Left ventricle myocardium superior (tissue), 1 donor: Measurements from ENCODE around the gene FAM13A. TPM values are rescaled to one million over a fixed set of nuclear protein-coding genes. Genes with fewer than 3 reads are reported as not detected.
"Not testable (repeated sequence)": the region's sequence is repeated elsewhere in the genome, so short reads cannot be mapped to it uniquely, and the experiment has no call there.

ENCODE experiments used
- ATAC-seq: fragments of 200-7000 bp; cut with Tn5 transposase; one replicate; pipeline ENCODE4 v1.9.1; 2020; ENCODE audit warnings: mild to moderate bottlenecking, moderate library complexity
- DNase-seq: peaks from one replicate; pipeline ENCODE4 v3.0.0-alpha.2; 2020
- intact Hi-C: fragments of 100-400 bp; cut with micrococcal nuclease; formaldehyde crosslinking; loops from one replicate; pipeline ENCODE4 v1.11.0; 2022
- total RNA-seq: library from RNA; stranded (reverse); fragmentation: NEBNext Ultra II Directional; extraction: Animal tissue kit (Norgen Biotek cat#: 25700); gene quantifications from one replicate; pipeline ENCODE4 v1.2.1, GENCODE V29; 2021
- donor health status: DM: no; HTN: yes; CAD: no; lungs with severe emphysema.

FAM13A gene
- total RNA-seq, 1 donor from 2014 or later: 13.7 TPM

DNA sequence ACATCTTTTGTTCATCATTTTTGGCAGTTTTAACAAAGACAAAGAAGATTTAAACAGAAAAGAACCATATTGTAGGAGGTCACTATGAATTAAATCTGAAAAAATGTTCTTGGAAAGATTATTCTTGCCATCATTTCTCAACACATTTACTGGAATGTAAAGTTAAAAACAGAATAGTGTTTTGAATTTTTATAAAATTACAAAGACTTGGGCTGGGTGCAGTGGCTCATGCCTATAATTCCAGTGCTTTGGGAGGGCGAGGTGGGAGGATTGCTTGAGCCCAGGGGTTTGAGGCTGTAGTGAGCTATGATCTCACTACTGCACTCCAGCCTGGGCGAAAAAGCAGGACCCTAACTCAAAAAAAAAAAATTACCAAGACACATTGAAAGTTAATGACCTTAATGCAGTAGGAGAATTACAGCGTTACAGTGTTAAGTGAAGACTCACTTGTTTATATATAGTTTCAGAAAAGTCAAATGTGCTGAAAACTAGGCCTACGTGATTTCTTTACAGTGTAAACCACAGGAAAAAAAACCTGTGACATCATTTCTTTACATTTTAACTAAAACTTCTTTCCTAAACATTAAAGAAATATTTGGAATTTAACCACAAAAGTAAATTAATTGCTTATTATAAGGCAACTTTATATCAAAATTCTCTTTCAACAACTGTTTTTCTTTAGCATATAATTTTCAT, 7.9 kb downstream of the FAM13A start:
- intact Hi-C loops: no loop called here
- ATAC-seq: no peak
- no peak for DNase-seq

DNA sequence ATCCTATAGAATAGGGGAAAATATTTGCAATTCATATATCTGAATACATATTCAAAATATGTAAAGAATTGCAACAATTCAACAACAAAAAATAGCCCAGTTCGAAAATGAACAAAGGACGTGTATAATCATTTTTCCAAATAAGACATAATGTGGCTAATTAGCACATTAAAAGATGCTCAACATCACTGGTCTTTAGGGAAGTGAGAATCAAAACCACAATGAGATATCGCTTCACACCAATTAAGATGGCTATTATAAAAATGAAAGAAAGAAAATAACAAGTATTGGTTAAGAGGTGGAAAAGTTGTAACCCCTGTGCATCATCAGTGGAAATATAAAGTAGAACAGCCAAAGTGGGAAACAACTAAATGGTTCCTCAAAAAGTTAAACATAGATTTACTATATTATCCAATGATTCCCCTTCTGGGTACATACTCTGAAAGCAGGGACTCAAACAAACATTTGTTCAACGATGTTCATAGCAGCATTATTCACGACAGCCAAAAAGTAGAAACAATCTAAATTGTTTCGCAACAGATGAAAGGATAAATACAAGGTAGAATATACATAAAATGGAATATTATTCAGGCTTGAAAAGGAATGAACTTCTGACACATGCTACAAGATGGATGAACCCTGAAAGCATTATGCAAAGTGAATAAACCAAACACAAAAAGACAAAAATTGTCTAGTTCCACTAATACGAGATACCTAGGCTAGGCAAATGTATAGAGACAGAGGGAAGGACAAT, 12.7 kb downstream of the FAM13A start:
- DNase-seq (no peak), ATAC-seq (no peak)
- intact Hi-C loops: no loop called here

DNA sequence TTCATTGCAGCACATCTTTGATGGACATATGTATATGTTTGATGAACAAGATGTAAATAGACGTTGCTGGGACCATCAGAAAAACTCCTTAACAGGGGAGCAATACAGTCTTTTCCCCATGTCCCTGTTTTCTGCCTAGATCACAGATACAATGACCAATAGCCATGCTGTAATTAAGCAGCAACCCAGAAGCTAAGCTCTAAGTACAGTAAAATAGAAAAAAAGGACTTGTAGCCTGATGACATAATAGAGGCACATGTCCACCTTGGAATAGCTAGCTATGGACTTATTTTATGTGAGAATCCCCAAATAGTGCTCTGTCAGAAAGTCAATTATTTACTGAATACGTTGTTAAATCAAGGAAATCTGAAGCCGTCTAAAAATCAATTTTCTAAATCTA, 14.9 kb downstream of the FAM13A start:
- DNase-seq: no peak
- no peak for ATAC-seq
- intact Hi-C loops: no loop called here

DNA sequence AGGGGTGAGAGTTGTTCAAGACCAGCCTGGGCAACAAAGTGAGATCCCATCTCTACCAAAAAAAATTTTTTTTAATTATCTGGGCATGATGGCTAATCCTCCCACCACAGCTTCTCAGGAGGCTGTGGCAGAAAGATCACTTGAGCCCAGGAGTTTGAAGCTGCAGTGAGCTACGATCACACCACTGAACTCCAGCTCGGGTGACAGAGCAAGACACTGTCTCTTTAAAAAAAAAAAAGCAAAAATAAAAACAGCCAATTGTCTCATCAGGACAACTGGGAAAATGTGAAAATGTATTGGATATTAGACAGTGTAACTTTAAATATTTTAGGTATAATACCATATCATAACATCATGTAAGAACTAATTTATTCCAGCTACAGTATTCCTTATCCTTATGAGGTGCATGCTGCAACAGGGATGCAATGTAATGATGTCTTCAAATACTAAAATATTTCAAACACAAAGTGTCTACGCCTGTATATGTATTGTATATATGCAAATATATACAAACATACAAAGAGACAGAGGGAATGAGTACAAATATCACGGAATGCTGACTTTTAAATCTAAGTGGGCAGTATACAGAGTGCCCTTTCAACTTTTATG, 17.2 kb downstream of the FAM13A start:
- ATAC-seq: no peak
- intact Hi-C loops: no loop called here
- DNase-seq: no peak

DNA sequence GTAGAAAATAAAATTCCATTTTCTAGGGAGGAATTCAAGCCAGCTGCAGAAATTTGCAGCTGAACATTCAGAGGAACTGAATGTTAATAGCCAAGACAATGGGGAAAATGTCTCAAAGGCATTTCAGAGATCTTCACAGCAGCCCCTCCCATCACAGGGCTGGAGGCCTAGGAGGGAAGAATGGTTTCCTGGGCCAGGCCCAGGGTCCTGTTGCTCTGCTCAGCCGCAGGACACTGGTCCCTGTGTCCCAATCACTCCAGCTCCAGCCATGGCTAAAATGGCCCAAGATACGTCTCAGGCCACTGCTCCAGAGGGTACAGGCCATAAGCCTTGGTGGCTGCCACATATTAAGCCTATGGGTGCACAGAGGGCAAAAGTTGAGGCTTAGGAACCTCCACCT, 20.4 kb downstream of the FAM13A start:
- no peak for DNase-seq
- no peak for ATAC-seq
- intact Hi-C loops: no loop called here

DNA sequence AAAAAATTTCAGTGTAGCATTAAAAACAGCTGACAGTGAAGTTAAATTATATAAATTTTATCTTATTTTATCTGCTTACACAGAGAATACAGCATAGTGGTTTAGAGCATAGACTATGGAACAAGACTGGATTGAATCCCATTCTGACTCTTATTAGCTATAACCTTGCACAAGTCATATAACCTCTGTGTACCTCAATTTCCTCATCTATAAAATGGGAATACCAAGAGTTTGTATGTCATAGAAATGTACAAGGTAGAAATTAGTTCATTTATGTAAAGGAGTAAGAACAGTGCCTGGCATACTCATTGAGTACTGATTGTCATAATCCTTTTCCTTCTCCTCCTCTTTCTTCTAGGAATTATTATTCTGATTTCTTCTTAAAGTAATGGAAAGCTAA, 25.7 kb downstream of the FAM13A start:
- DNase-seq: no peak
- intact Hi-C loops: no loop called here
- no peak for ATAC-seq

DNA sequence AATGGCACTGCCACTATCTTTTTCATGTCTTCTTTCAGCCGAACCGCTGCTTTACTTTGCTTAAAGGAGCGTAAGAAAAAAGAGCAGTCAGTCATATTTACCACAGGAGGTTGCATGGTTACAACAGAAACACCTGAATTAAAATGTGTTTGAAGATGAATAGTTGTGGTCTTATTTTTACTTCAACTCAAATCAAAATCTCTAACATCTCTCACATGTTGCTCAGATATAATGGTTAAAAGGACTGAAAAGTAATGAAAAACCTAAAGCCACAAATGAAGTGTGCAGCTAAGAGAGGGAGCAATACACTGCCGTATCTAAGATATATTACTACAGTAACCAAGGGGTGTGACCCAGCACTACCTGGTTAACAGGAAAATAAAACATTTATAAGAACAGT, 27.4 kb downstream of the FAM13A start:
- DNase-seq: no peak
- intact Hi-C loops: no loop called here
- no peak for ATAC-seq

DNA sequence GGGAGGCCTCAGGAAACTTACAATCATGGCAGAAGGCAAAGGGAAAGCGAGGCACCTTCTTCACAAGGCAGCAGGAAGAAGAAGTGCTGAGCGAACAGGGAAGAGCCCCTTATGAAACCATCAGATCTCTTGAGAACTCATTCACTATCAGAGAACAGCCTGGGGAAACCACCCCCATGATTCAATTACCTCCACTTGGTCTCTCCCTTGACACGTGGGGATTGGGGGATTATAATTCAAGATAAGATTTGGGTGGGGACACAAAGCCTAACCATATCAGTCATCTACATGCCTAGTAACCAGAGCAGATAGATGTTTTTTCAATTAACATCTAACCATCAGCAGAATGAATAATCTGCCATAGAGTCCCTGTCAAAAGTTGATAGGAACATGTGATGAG, 30.4 kb downstream of the FAM13A start:
- ATAC-seq: no peak
- DNase-seq: no peak
- intact Hi-C loops: no loop called here

DNA sequence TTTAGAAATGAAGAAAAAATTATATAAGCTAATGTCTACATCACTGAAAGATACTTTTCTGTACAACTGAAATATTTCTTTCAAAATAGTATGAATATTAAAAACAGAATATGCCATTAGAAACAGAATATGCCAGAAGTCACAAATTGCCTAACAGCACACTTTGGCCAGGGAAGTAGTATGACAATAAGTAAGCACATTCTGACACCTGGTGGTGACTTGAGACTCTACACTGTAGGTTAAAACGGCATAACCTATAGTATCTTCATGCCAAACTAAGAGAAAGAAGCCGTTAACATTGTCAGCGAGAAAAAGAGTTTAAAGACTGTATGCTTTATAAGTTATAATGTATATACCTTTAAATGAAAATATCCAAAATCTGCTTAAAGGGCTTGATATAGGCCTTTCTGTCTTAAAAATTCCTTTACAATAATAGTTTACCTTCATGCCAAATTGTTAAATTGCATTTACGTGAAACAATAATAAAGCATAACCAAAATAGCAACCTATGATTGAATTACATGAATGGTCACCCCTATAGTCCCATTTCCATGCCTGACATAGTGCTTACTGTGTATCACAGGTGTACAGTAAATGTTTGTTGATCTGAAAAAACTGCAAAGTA, 32.8 kb downstream of the FAM13A start:
- intact Hi-C loops: loop anchor here (2.0 to 5.0 kb wide), 2 partner anchors 205 to 317 kb away; no protein-coding TSS in a partner anchor
- ATAC-seq: peak; percentile 98
- DNase-seq: no peak

DNA sequence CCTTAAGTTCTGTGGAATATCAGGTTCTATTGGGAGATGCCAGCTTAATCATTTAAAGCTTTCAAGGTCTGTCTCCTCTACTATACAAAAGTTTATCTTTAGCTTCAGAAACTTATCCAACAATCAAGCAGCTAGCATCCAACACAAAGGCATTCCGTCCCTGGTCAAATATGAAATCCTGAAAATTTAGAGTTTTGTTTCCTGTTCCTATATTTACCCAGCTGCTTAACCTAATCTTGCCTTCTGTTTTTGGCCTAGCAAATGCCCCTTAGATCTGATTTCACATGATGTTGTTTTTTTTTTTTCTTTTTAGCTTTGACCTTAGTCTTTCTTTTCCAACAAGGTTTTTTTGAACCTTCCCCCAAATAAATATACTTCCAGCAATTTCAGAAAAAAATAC, 33.8 kb downstream of the FAM13A start:
- ATAC-seq (no peak), DNase-seq (no peak)
- intact Hi-C loops: loop anchor here (5.0 kb wide), 1 partner anchor 316 kb away; no protein-coding TSS in a partner anchor

DNA sequence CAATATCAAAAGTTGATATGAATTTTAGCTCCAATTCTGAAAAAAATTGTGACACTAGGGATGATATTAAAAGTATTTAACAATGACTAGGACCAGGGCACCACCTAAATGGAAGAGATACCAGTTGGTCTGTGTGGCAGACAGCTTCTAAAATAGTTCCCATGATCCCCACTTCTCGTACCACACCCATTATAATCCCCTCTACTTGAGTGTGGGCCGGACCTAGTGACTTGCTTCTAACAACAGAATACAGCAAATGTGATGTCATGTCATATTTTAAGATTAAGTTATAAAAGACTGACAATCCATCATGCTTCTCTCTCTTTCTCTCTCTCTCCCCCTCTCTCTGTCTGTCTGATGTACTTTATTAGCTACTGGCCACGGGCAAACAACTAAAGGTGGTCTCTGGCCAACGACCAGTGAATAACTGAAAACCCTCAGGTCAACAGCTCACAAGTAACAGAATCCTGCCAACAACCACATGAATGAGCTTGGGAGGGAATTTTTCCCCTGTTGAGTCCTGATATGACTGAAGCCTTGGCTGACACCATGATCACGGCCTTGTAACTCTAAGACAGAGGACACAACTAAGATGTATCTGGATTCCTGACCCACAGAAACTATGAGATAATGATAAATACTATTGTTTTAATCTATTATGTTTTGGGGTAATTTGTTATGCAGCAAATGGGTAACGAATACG, 34.4 kb downstream of the FAM13A start:
- ATAC-seq: no peak
- DNase-seq: no peak
- intact Hi-C loops: loop anchor here (5.0 kb wide), 1 partner anchor 315 kb away; no protein-coding TSS in a partner anchor

DNA sequence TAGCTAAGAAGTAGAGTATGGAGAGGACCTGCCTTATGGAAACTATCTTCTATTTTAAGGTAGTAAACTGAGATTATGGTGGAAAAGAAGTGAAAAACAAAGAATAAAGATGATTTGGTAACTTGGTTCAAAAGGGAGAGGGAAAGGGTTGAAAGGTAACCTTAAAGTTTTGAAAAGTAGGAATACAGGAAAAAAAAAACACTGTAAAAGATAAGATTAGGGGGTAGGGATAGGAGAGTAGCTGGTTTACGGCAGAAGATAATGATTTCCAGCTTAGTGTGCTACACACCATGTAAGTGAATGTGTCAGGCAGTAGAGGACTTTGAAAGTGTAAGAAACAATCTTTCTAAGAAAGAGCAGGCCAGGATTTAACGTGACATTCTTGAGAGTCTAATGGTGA, 35.3 kb downstream of the FAM13A start:
- intact Hi-C loops: loop anchor here (5.0 kb wide), 1 partner anchor 314 kb away; no protein-coding TSS in a partner anchor
- DNase-seq (no peak), ATAC-seq (no peak)

DNA sequence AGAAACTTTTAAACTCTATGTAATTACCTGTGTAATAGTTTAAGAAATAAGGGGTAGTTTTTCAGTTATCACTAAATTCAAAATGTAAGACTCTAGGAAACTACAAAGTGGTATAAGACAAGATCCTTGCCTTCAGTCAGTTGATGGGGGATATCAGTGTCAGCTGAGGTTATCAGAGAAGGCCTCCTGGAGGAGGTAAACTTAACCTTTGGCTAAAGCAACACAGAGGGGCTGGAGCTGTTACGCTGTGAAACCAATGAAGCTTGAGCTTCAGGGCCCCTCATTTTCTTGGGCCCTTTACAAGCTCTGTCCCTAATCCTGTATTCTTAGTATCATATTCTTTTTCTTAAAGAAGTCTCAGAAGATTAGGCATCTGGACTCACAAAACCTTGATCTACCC, 35.9 kb downstream of the FAM13A start:
- DNase-seq (no peak), ATAC-seq (no peak)
- intact Hi-C loops: loop anchor here (5.0 kb wide), 1 partner anchor 314 kb away; no protein-coding TSS in a partner anchor

DNA sequence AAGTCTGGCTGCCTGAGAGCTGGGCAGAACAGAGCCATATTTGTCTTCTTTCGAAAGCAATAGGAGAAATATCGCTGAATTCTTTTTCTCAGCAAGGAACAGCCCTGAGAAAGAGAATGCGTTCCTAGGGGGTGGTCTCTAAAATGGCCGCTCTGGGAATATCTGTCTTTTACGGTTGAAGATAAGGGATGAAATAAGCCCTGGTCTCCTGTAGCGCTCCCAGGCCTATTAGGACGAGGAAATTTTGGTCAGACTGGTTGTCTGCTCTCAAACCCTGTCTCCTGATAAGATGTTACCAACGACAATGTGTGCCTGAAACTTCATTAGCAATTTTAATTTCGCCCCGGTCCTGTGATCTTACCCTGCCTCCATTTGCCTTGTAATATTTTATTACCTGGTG, 42.1 kb downstream of the FAM13A start:
- intact Hi-C loops, ATAC-seq: not testable (repeated sequence)

DNA sequence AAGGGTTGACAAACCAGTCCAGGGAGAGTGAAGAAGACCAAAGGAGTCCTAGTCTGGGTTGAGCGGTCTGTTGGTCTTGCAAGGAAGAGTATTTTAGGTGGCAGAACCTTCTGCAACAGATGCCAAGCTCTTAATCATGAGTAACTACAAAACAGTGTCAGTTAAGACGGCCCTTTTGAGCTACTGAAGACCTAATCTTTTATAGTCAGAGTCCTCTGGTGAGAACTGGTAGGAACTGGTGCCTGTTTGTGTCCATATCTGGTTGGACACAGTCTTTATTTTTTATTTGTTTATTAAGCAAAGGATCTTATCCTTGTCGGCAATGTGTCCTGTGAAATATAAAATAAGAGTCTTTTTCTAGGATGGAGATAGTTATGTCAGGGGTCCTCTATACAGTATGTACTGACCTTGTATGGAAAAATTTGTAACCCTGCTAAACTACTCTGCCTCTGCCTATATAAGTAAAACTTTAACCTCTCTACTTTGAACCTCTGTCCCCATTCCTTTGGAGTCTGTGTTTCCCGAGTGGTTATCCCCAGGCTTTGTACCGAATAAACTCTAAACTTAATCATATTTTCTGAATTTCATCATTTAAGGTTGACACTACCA, 47.1 kb downstream of the FAM13A start:
- no peak for ATAC-seq
- DNase-seq: no peak
- intact Hi-C loops: no loop called here

More for the DNA sequence above, 42.1 kb downstream of the FAM13A start:
- DNase-seq: not testable (repeated sequence)

DNA sequence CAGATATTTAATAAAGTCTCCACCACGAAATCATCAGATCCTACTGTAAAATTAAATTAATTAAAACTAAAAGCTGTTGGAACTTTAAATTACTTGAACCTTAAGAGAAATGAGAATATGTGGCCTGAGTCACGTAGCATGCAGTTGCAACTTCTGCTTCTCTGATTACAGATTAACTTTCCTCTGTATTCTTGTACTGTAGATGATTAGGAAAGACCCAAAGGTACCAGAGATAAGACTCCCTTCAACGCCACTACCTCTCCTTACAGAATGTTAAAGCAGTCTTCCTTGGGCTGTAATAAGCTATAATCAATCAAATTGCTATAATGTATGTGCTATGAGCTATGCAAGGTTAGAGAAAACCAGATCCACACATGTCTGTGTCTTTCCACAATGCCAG, 47.9 kb downstream of the FAM13A start:
- intact Hi-C loops: no loop called here
- no peak for ATAC-seq
- DNase-seq: no peak

DNA sequence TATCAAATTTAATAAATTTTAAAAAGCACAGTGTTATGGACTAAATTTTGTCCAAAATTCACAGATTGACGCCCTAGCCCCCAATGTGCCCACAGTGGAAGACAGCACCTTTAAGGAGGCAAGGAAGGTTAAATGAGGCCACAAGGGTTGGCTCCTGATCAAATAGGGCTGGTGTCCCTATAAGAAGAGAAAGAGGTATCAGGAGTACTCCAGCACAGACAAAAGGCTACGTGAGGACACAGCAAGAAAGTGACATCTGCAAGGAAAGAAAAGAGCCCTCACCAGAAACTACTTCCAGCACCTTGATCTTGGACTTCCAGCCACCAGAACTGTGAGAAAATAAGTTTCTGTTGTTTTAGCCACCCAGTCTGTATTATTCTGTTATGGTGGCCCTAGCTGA, 48.8 kb downstream of the FAM13A start:
- no peak for DNase-seq
- intact Hi-C loops: no loop called here
- ATAC-seq: no peak

DNA sequence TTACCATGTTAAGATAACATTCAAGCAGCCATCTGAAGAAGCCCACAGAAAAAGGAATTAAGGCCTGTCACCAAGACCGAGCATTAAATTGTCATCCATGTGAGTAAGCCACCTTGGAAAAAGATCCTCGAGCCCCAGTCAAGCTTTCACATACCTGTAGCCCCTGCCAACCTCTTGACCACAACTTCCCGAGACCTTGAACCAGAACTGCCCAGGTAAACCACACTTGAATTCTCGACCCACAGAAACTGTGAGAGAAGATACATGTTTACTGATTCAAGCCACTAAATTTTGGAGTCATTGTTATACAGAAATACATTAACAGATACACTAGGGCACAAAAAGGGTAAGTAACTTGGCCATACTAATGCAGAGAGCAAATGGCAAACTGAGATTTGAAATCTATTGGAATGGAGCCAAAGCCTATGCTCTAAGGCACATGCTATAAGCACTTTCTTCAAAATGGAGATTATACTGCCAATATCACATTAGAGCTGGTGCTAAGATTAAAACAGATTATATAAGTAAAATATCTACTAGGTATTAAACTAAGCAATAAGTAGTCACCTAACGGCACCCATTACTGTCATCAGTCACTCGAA, 49.5 kb downstream of the FAM13A start:
- DNase-seq: no peak
- ATAC-seq: no peak
- intact Hi-C loops: no loop called here
